Endothelial cell of umbilical vein (primary cell): ENCODE data around the gene SMIM3. TPM values are rescaled to one million over a fixed set of nuclear protein-coding genes. Genes with fewer than 3 reads are reported as not detected.

Experiments
- BruUV-seq: library from RNA; stranded (reverse); fragments of 400-500 nt; replicated peaks from 2 replicates; lab custom pipeline; 2021; lab: Mats Ljungman, UMichigan
- CTCF ChIA-PET: fragments of 300-600, 350-600 bp; sonication (Branson Sonifier 250); formaldehyde crosslinking; loops from one replicate; lab custom pipeline; 2021; ENCODE audit warnings: antibody characterized with exemption, inconsistent platforms; lab: Charles Lee
- POLR2A ChIA-PET: fragments of 300-600, 350-600 bp; sonication (Branson Sonifier 250); formaldehyde crosslinking; loops from one replicate; lab custom pipeline; 2021; ENCODE audit warnings: antibody characterized with exemption, inconsistent platforms; lab: Charles Lee
- DNase-seq: peaks from one replicate; pipeline ENCODE4 v3.0.0-alpha.2; 2011; ENCODE audit warnings: low read depth, low spot score
- FAIRE-seq: peaks from 2 replicates; lab custom pipeline; 2011; peaks lifted over from hg19 to GRCh38; lab: Jason Lieb, UNC
- H2AFZ ChIP-seq: 2 replicates; pipeline ENCODE4 v1.6.0; 2012; ENCODE audit warnings: low read depth, low read length, control low read depth, inconsistent platforms
- H3K27ac ChIP-seq: 2 replicates; pipeline ENCODE4 v1.5.1; 2011; ENCODE audit warnings: low read depth, mild to moderate bottlenecking, control low read depth, low read length, moderate library complexity; ENCODE audit not compliant: insufficient read depth
- H3K27me3 ChIP-seq, 2 experiments: 2 replicates each; pipeline versions ENCODE4 v1.6.0 to v1.6.1; 2011; ENCODE audit warnings: low read length in 2 of 2, mixed read lengths in 1 of 2; ENCODE audit not compliant: control insufficient read depth in 2 of 2, insufficient read depth in 2 of 2
- H3K36me3 ChIP-seq, 2 experiments: 2 replicates in 1 of 2; 3 replicates in 1 of 2; pipeline ENCODE4 v1.5.1; 2011; ENCODE audit warnings: low read length in 2 of 2, mild to moderate bottlenecking in 1 of 2, moderate library complexity in 1 of 2; ENCODE audit not compliant: control insufficient read depth in 2 of 2, insufficient read depth in 2 of 2; ENCODE audit errors: extremely low read depth in 1 of 2
- H3K4me1 ChIP-seq: 3 replicates; pipeline ENCODE4 v1.5.1; 2011; ENCODE audit warnings: mild to moderate bottlenecking, low read length; ENCODE audit not compliant: control insufficient read depth, insufficient read depth; ENCODE audit errors: extremely low read depth
- H3K4me2 ChIP-seq: 2 replicates; pipeline ENCODE4 v1.6.1; 2011; ENCODE audit warnings: low read length, control low read depth, mixed read lengths; ENCODE audit not compliant: insufficient read depth
- H3K4me3 ChIP-seq, 3 experiments: fragments of 200-600 bp in 1 of 3; sonication (generic), shearing (Covaris generic) in 1 of 3; replicated peaks in 1 of 3; 2 replicates each; pipeline ENCODE4 v1.5.1; 2011 to 2016; ENCODE audit warnings: control low read depth in 3 of 3, low read length in 3 of 3, mild to moderate bottlenecking in 2 of 3, inconsistent platforms in 1 of 3, low read depth in 1 of 3, moderate library complexity in 1 of 3; ENCODE audit not compliant: insufficient read depth in 1 of 3
- H3K79me2 ChIP-seq: 2 replicates; pipeline ENCODE4 v1.6.0; 2012; ENCODE audit warnings: low read length, inconsistent platforms; ENCODE audit not compliant: control insufficient read depth, insufficient read depth
- H3K9ac ChIP-seq: replicated peaks from 2 replicates; pipeline ENCODE3; 2011; ENCODE audit warnings: low read length, control low read depth; ENCODE audit not compliant: insufficient read depth; ENCODE audit errors: extremely low read depth
- H3K9me1 ChIP-seq: replicated peaks from 3 replicates; pipeline ENCODE4 v1.6.0; 2011; ENCODE audit warnings: mild to moderate bottlenecking, low read length; ENCODE audit not compliant: control insufficient read depth, insufficient read depth; ENCODE audit errors: extremely low read depth
- H3K9me3 ChIP-seq: replicated peaks from 2 replicates; pipeline ENCODE4 v1.5.1; 2012; ENCODE audit warnings: low read length, inconsistent platforms; ENCODE audit not compliant: control insufficient read depth, insufficient read depth
- H4K20me1 ChIP-seq: replicated peaks from 2 replicates; pipeline ENCODE3; 2011; ENCODE audit warnings: mild to moderate bottlenecking, low read length; ENCODE audit not compliant: control insufficient read depth, insufficient read depth; ENCODE audit errors: extremely low read depth
- CTCF ChIP-seq, 2 donors: IDR thresholded peaks; 1 replicate in 1 of 2; 2 replicates in 1 of 2; pipeline ENCODE4 v1.5.1; 2011; ENCODE audit warnings: low read length in 2 of 2, mild to moderate bottlenecking in 2 of 2, moderate library complexity in 2 of 2, control low read depth in 1 of 2, inconsistent platforms in 1 of 2, low read depth in 1 of 2; ENCODE audit not compliant: insufficient read depth in 1 of 2; ENCODE audit errors: extremely low read depth in 1 of 2
- EZH2 ChIP-seq: IDR thresholded peaks from 2 replicates; pipeline ENCODE4 v1.6.1; 2012; ENCODE audit warnings: borderline replicate concordance, low read depth, mild to moderate bottlenecking, moderate library complexity, low read length, inconsistent platforms; ENCODE audit not compliant: severe bottlenecking
- FOS ChIP-seq: IDR thresholded peaks from 2 replicates; pipeline ENCODE4 v1.6.1; 2011; ENCODE audit warnings: mild to moderate bottlenecking, low read length, moderate library complexity, borderline replicate concordance; ENCODE audit not compliant: insufficient read depth
- GATA2 ChIP-seq: IDR thresholded peaks from 2 replicates; pipeline ENCODE4 v1.7.0; 2011; ENCODE audit warnings: low read depth, mild to moderate bottlenecking, moderate library complexity, mixed read lengths, low read length; ENCODE audit not compliant: insufficient read length, insufficient read depth
- JUN ChIP-seq: IDR thresholded peaks from 2 replicates; pipeline ENCODE4 v1.6.1; 2011; ENCODE audit warnings: borderline replicate concordance, low read depth; ENCODE audit not compliant: insufficient read length, insufficient read depth
- MAX ChIP-seq: IDR thresholded peaks from 2 replicates; pipeline ENCODE4 v1.6.1; 2011; ENCODE audit not compliant: insufficient read depth, insufficient read length
- MYC ChIP-seq: IDR thresholded peaks from one replicate; pipeline ENCODE4 v1.6.1; 2011; ENCODE audit warnings: mild to moderate bottlenecking, low read depth, low read length
- POLR2A ChIP-seq: IDR thresholded peaks from 2 replicates; pipeline ENCODE4 v1.6.1; 2012; ENCODE audit warnings: low read depth, mild to moderate bottlenecking, control low read depth, low read length
- POLR2AphosphoS5 ChIP-seq: IDR thresholded peaks from 2 replicates; pipeline ENCODE4 v1.6.1; 2012; ENCODE audit warnings: low read depth, mild to moderate bottlenecking, control low read depth, low read length, moderate library complexity; ENCODE audit not compliant: insufficient read depth
- dilution Hi-C: fragments of 300-500 bp; cut with MboI; formaldehyde crosslinking; loops from one replicate; pipeline ENCODE4 v1.15.0; 2019; ENCODE audit warnings: low sequenced_read_pairs; ENCODE audit not compliant: extremely low pct_ligation_motif_present
- intact Hi-C: fragments of 100-400 bp; cut with micrococcal nuclease; formaldehyde crosslinking; loops from one replicate; pipeline ENCODE4 v1.10.0; 2022
- polyA plus RNA-seq, 4 experiments: library from polyadenylated mRNA; depleted of rRNA in 3 of 4; stranded (reverse) in 3 of 4; unstranded in 1 of 4; fragments of >200 nt; gene quantifications; 2 replicates each; pipeline versions ENCODE4 v1.2.1 to v1.2.3, GENCODE V29; 2011 to 2012; ENCODE audit warnings: missing spikeins in 1 of 4
- total RNA-seq: library from RNA; stranded (reverse); gene quantifications from 2 replicates; pipeline ENCODE4 v1.2.3, GENCODE V29; 2021

SMIM3 gene
- total and polyA plus RNA-seq, 2 donors (not counting 3 experiments of a cell fraction or from before 2014, with no cell fraction given), result 1.0 to 2.0 TPM

DNA sequence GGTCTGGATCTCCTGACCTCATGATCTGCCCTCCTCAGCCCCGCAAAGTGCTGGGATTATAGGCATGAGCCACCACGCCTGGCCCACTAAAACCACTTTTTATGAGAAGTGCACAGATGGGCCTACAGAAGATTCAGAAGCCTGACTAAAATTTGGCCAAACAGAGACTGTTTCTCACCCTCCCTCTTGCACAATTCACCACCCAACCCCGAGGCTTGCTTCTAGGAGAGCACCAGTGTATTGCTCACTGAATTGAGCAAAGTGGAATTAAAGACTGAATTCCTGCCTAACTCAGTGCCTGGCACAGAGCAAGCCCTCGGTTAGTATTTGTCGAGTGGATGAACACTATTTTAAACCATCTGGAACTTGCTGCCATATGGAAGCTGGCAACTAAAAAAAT lies 16.3 kb upstream of the SMIM3 start:
- BruUV-seq, result no TSS peak
- intact Hi-C loops, result no loop called here
- Histone ChIP-seq H3K79me2 (peaks cover 10% of the 10 kb centered on the region), H3K9me3 (no peaks in the 10 kb centered on the region), H3K4me3 (no peak overlapping the region), H3K27ac (no peak overlapping the region), H3K36me3 (no peaks in the 10 kb centered on the region), H3K4me1 (peaks cover 9% of the 10 kb centered on the region), H3K27me3 (peaks cover 9 to 13% of the 10 kb centered on the region in 2 experiments), H4K20me1 (no peaks in the 10 kb centered on the region), H3K4me2 (no peak overlapping the region), H3K9ac (no peak overlapping the region), H2AFZ (no peak overlapping the region), H3K9me1 (no peaks in the 10 kb centered on the region)
- TF ChIP-seq MYC, result no peak
- TF ChIP-seq EZH2, result no peak
- TF ChIP-seq GATA2, result no peak
- TF ChIP-seq CTCF (IDR thresholded peaks at IDR 0.05; ENCODE audit: extremely low read depth in 1 of 2, insufficient read depth in 1 of 2, low read depth in 1 of 2, low read length in 2 of 2), result no peak
- no peak for TF ChIP-seq JUN
- no peak for TF ChIP-seq POLR2AphosphoS5
- TF ChIP-seq FOS, result no peak
- TF ChIP-seq POLR2A, result no peak
- TF ChIP-seq MAX, result no peak
- POLR2A ChIA-PET, result no interaction called here
- dilution Hi-C loops, result no loop called here
- FAIRE-seq (no peak), DNase-seq (no peak)
- CTCF ChIA-PET, result no interaction called here
